Esophagus muscularis mucosa (tissue), 4 donors: ENCODE data around the gene USP9Y. TPM values are rescaled to one million over a fixed set of nuclear protein-coding genes. Genes with fewer than 3 reads are reported as not detected.
"Not testable (repeated sequence)": the region's sequence is repeated elsewhere in the genome, so short reads cannot be mapped to it uniquely, and the experiment has no call there.

Experiments used
- DNase-seq: peaks from one replicate; pipeline ENCODE4 v3.0.0-alpha.2; 2017; ENCODE audit errors: extremely low spot score
- H3K27ac ChIP-seq, 4 donors: fragments of 200-600 bp; sonication (generic); replicated peaks in 1 of 4; 1 replicate in 3 of 4; 2 replicates in 1 of 4; pipeline ENCODE4 v1.5.1; 2016 to 2019; ENCODE audit warnings: mild to moderate bottlenecking in 1 of 4
- H3K27me3 ChIP-seq, 4 donors: fragments of 200-600 bp; sonication (generic); one replicate each; pipeline versions ENCODE4 v1.5.1 to v1.6.0; 2016 to 2019
- H3K36me3 ChIP-seq, 4 donors: fragments of 200-600 bp; sonication (generic); one replicate each; pipeline ENCODE4 v1.5.1; 2016 to 2019
- H3K4me1 ChIP-seq, 4 donors: fragments of 200-600 bp; sonication (generic); one replicate each; pipeline ENCODE4 v1.5.1; 2016 to 2019
- H3K4me3 ChIP-seq, 4 donors: fragments of 200-600 bp; sonication (generic); 1 replicate in 2 of 4; 2 replicates in 2 of 4; pipeline ENCODE4 v1.5.1; 2016 to 2019; ENCODE audit warnings: mild to moderate bottlenecking in 4 of 4, moderate library complexity in 1 of 4
- H3K9me3 ChIP-seq, 4 donors: fragments of 200-600 bp; sonication (generic); 1 replicate in 3 of 4; 2 replicates in 1 of 4; pipeline ENCODE4 v1.5.1; 2016 to 2019
- CTCF ChIP-seq, 3 experiments: fragments of 200-600 bp in 2 of 3; fragments of 450-650 bp in 1 of 3; sonication (generic) in 2 of 3; IDR thresholded peaks; one replicate each; pipeline ENCODE4 v1.5.1; 2017 to 2019; ENCODE audit warnings: antibody characterized with exemption in 3 of 3, mild to moderate bottlenecking in 2 of 3, moderate library complexity in 1 of 3
- EP300 ChIP-seq: sonication (generic); formaldehyde crosslinking; IDR thresholded peaks from one replicate; pipeline ENCODE4 v1.6.1; 2017; ENCODE audit warnings: antibody characterized with exemption
- POLR2A ChIP-seq: fragments of 450-650 bp; IDR thresholded peaks from one replicate; pipeline ENCODE4 v1.6.1; 2017; ENCODE audit warnings: antibody characterized with exemption, moderate library complexity, mild to moderate bottlenecking, low read depth
- POLR2AphosphoS5 ChIP-seq, 2 donors: sonication (generic); formaldehyde crosslinking; IDR thresholded peaks; one replicate each; pipeline ENCODE4 v1.6.1; 2017; ENCODE audit warnings: antibody characterized with exemption in 2 of 2
- WGBS: methylation state at CpG from one replicate; pipeline ENCODE4 v1.1.5; 2018; 5-methylcytosine and 5-hydroxymethylcytosine counted together
- intact Hi-C: fragments of 100-400 bp; cut with DNase I; formaldehyde crosslinking; loops from one replicate; pipeline ENCODE4 v1.15.1; 2023
- total RNA-seq, 4 donors: library from RNA; depleted of rRNA; stranded (reverse); fragments of >200 nt; gene quantifications; one replicate each; pipeline versions ENCODE4 v1.1.0 to v1.2.1, GENCODE V29; 2016

USP9Y gene
- 10 to 100 TPM in 2 of 4 donors, under 1 TPM in 2; under 0.01 to 23.7 (median 11.3) TPM for total RNA-seq

- peaks cover 0 to 8% (median 0%) of the 10 kb centered on the region in 4 donors for H3K9me3 ChIP-seq
- no peak for DNase-seq
- H3K27ac ChIP-seq, result no peak within 1 kb of the TSS
- WGBS, result no CpG with 5 or more reads among the region's 1 CpG
- no peak within 1 kb of the TSS for H3K4me3 ChIP-seq
- intact Hi-C loops, result no loop called here
- H3K4me1 ChIP-seq, result no peaks in the 10 kb centered on the region
- H3K27me3 ChIP-seq, result no peaks in the 10 kb centered on the region
- TF ChIP-seq POLR2A, result no peak
- TF ChIP-seq POLR2AphosphoS5 (IDR thresholded peaks at IDR 0.05), result no peak
- no peak for TF ChIP-seq EP300
- TF ChIP-seq CTCF (IDR thresholded peaks at IDR 0.05), result no peak
- no peaks in the 10 kb centered on the region for H3K36me3 ChIP-seq
These were observed at the start of gene USP9Y for GRCh38 chrY:12701181-12701695. Gene USP9Y (plus strand): TSS chrY:12701231. CDS start chrY:12709448, 8,217 bp downstream.

- DNase-seq, result no peak
- Histone ChIP-seq H3K9me3 (no peaks in the 10 kb centered on the region), H3K4me3 (no peak overlapping the region), H3K36me3 (no peaks in the 10 kb centered on the region), H3K27ac (no peak overlapping the region), H3K4me1 (no peaks in the 10 kb centered on the region), H3K27me3 (no peaks in the 10 kb centered on the region)
- no CpG with 5 or more reads among the region's 4 CpGs for WGBS
- intact Hi-C loops, result no loop called here
- TF ChIP-seq CTCF (IDR thresholded peaks at IDR 0.05) (no peak), EP300 (no peak), POLR2AphosphoS5 (IDR thresholded peaks at IDR 0.05) (no peak), POLR2A (no peak)
These were observed 49.4 kb upstream of the USP9Y start for GRCh38 chrY:12651621-12652036.

DNA sequence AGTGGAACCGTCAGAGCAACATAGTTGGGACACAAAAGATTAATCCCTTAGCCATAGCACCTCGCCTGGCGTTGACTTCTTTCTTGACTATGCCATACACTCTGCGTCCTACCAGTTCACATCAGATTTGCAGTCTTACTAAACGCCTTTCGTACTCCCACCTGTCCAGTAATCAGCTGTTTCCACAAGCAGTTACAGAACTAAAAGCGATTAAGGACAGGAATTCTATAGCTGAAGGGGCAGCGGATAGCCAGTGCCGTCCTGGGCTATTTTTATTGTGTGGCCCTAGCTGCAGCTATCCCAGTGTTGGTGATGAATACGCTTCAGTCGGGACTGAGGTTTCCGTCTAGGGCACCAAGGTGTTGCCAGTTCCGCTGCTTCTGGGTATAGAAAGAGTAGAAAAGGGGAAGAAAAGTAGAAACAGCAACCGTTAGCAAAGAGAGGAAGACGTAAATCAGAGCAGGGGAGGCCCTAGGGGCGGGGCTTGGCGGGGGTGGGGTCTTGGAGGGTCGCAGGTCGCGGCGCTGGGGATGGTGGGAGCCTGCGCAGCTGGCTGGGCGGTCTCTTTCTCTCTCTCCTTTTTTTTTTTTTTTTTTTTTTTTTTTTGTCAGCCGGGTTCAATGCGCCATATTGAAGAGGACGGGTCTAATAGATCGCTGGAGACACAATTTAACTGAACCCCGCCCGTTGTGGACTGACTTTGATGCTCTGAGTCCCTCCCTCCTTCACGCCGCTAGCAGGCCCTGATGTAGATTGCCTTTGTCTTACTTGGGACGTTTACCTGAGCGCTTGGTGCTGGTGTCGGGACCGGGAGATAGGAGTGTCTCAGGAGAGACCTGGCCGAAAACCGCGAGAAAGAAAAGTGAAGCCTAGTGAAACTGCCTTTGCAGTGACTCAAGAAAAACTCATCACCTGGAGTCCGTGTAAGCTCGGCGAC lies 39.0 kb upstream of the USP9Y start:
- Histone ChIP-seq H3K4me1 (peaks cover 0 to 5% (median 2%) of the 10 kb centered on the region in 4 donors), H3K27ac (peak overlapping the region in 2 of 4 donors; percentile 79 to 84), H3K36me3 (no peaks in the 10 kb centered on the region), H3K4me3 (peak overlapping the region in 2 of 4 donors; percentile 60 to 68), H3K27me3 (no peaks in the 10 kb centered on the region), H3K9me3 (no peaks in the 10 kb centered on the region)
- no peak for TF ChIP-seq EP300
- TF ChIP-seq CTCF (IDR thresholded peaks at IDR 0.05), result no peak
- DNase-seq, result peak; percentile 92
- no CpG with 5 or more reads among the region's 41 CpGs for WGBS
- intact Hi-C loops, result no loop called here

DNA sequence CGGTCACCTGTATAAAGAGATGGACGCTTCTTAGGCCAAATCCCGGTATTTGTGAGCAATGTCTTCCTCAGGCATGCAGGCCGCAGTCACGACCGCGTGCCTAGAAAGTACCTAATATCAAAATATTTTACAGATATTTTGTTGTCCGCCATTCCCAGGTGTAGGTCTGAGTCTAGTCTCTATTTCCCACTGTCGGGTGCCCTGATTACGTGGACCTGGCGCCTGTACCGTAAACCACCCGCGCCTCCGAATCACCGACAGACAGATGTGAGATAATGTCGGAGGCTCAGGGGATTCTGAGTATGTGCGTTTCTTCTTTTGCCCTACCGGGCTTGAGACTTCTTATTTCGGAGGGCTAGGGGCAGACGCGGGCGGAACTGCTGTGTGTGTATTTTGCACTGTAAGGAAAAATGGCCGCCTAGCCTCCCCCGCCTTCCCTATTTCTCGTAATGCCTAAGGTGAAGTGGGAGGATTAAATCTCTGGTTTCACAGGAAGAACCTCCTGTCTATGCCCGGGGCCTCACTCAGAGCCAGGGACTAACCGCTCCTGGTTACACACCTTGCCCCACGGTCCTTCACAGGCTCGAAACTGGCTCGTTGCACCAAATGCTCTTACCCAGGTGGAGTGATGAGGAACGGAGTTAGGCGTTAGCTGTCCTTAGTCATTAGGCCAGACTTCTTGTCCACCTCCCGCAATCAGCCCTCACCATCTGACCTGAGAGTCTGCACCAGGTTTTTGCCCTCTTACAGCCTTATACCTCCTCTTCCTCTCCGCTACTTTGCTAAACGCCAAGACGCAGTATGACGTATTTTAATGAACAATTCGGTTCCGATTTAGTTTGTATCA lies 38.1 kb upstream of the USP9Y start:
- WGBS, result no CpG with 5 or more reads among the region's 40 CpGs
- TF ChIP-seq CTCF (IDR thresholded peaks at IDR 0.05), result no peak
- no peak for TF ChIP-seq EP300
- TF ChIP-seq POLR2AphosphoS5 (IDR thresholded peaks at IDR 0.05), result no peak
- TF ChIP-seq POLR2A, result no peak
- Histone ChIP-seq H3K9me3 (no peaks in the 10 kb centered on the region), H3K4me3 (peak overlapping the region in 2 of 4 donors; percentile 60 to 68), H3K27me3 (no peaks in the 10 kb centered on the region), H3K36me3 (no peaks in the 10 kb centered on the region), H3K4me1 (peaks cover 0 to 5% (median 2%) of the 10 kb centered on the region in 4 donors), H3K27ac (peak overlapping the region in 2 of 4 donors; percentile 79 to 84)
- DNase-seq, result no peak
- intact Hi-C loops, result no loop called here

DNA sequence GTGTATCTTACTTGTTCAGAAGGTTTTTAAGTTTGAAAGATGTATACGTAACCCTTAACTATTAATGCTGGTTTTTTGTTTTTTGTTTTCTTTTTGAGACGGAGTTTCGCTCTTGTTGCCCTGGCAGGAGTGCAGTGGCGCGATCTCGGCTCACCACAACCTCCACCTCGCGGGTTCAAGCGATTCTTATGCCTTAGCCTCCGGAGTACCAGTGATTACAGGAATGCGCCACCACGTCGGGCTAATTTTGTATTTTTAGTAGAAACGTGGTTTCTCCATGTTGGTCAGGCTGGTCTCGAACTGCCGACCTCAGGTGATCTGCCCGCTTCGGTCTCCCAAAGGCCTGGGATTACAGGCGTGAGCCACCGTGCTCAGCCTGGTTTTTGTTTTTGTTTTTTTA lies 37.2 kb upstream of the USP9Y start:
- DNase-seq, H3K4me1 ChIP-seq, intact Hi-C loops, H3K36me3 ChIP-seq, H3K27me3 ChIP-seq, H3K9me3 ChIP-seq: not testable (repeated sequence)
- Histone ChIP-seq H3K4me3 (peak overlapping the region in 2 of 4 donors; percentile 60 to 68), H3K27ac (peak overlapping the region in 1 of 4 donors; percentile 79)
- WGBS, result no CpG with 5 or more reads among the region's 20 CpGs
